RWPE1 (cell line): ENCODE measurements around the gene ACAN.

Experiments used
- CTCF ChIA-PET: fragments of 350-600 bp; sonication (Branson Sonifier 250); formaldehyde crosslinking; extraction: SDS; loops from one replicate; lab custom pipeline; 2021; lab: Yijun Ruan, JAX
- POLR2A ChIA-PET: fragments of 400-600 bp; formaldehyde crosslinking; extraction: SDS; loops from one replicate; lab custom pipeline; 2020; ENCODE audit warnings: antibody characterized with exemption; ENCODE audit not compliant: low non-redundant PET; lab: Yijun Ruan, JAX
- DNase-seq: peaks from one replicate; pipeline ENCODE4 v3.0.0; 2012; ENCODE audit warnings: low spot score
- H3K27ac ChIP-seq: fragments of 450-650 bp; 2 replicates; pipeline ENCODE4 v1.5.1; 2017
- TF ChIP-seq, protein P1 (sequence below): fragments of 450-650 bp; conservative IDR thresholded peaks from 2 replicates; pipeline ENCODE4 v1.5.1; 2017; ENCODE audit warnings: low read depth, mild to moderate bottlenecking

The ACAN gene

DNA sequence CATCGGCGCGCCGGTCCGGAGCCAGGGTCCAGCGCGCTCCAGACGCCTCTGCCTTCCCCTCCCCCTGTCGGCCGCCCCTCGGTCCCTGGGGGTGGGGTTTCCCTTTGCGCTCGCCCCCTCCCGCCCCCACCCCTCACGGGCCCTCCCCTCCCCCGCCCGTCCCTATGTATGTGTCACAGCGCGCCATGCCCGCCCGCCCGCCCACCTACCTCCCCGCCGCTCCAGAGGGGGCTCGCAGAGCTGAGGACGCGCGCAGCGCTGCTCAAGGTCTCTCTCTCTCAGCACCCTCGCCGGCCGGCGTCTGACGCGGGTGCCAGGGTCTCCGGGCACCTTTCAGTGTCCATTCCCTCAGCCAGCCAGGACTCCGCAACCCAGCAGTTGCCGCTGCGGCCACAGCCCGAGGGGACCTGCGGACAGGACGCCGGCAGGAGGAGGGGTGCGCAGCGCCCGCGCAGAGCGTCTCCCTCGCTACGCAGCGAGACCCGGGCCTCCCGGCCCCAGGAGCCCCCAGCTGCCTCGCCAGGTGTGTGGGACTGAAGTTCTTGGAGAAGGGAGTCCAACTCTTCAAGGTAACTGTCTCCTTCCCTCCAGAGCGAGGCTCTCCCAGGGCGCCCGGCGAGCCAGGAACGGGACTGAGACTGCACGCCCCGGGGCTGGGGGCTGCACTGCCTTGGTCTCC is at the start of gene ACAN:
ACAN (plus strand) TSS at position 196 of the 679 bp plus-strand sequence. CDS start 32,771 bp downstream, outside the sequence.
- DNase-seq: no peak
- no peak within 1 kb of the TSS for H3K27ac ChIP-seq
- ChIA-PET CTCF (interaction anchor here (1.1 kb wide), 1 partner anchor 146 kb away, joined by 4 read pairs; no protein-coding TSS in a partner anchor), POLR2A (no interaction called here)
- TF ChIP-seq, protein P1, sequence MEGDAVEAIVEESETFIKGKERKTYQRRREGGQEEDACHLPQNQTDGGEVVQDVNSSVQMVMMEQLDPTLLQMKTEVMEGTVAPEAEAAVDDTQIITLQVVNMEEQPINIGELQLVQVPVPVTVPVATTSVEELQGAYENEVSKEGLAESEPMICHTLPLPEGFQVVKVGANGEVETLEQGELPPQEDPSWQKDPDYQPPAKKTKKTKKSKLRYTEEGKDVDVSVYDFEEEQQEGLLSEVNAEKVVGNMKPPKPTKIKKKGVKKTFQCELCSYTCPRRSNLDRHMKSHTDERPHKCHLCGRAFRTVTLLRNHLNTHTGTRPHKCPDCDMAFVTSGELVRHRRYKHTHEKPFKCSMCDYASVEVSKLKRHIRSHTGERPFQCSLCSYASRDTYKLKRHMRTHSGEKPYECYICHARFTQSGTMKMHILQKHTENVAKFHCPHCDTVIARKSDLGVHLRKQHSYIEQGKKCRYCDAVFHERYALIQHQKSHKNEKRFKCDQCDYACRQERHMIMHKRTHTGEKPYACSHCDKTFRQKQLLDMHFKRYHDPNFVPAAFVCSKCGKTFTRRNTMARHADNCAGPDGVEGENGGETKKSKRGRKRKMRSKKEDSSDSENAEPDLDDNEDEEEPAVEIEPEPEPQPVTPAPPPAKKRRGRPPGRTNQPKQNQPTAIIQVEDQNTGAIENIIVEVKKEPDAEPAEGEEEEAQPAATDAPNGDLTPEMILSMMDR: no peak

DNA sequence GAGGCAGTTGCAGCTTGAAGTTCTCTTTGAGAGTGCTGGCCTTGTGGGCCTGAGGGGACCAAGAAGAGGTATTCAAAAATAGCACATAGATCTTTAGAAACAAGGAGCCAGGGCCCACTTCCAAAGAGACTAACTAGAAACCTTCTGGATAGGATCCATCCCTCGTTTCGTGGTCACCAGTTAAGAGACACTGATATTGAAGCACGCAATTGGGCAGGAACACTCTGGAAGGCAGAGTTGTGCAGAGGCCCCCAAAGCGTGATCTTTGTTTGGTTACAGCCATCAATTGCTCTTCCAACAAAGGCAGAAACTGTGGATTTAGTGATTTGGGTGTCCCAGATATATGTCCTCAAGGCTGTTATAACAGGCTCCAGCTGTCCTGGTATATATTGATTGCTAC is 46.7 kb upstream of the ACAN start:
- CTCF ChIA-PET: no interaction called here
- POLR2A ChIA-PET: no interaction called here
- TF ChIP-seq, protein P1: no peak
- H3K27ac ChIP-seq: no peak overlapping the region
- no peak for DNase-seq

DNA sequence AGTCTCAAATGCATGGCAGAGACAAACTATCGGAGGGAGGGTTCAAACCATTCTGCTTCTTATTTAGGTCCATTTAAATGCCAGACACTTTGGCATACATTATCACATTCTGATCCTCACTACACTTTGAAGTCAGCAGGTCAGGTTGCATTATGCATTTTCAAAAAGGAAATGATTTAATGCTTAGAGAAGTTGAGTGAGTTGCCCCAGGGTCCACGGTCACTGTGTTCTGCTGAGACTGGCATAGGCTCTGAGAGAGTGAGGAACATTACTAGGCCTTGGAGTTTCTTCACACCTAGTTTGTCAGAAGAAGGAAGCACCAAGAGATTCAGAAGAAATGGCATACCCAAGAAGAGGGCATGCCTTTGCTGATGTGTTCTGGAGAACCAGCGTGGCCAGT is 46.3 kb upstream of the ACAN start:
- no peak for DNase-seq
- H3K27ac ChIP-seq: no peak overlapping the region
- POLR2A ChIA-PET: no interaction called here
- TF ChIP-seq, protein P1: no peak
- CTCF ChIA-PET: no interaction called here

DNA sequence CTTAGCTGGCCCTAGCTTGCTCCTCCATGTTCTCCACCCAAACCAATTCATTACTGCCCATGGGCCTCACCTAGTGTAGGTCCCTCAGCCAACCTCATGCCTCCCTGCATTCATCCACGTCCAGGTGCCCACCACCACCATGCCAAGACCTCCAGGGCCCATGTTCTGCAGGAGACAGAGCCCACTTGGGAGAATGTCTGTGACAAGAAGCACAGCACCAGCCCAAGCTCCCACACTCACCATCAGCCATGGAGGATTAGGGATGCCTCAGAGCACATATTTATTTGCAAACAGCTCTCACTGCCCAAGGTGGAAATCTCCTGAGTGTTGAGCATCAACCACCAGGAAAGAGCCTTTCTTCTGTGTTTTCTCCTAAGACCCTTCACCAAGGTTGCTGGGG is 43.4 kb upstream of the ACAN start:
- TF ChIP-seq, protein P1: no peak
- H3K27ac ChIP-seq: no peak overlapping the region
- DNase-seq: no peak
- ChIA-PET POLR2A (no interaction called here), CTCF (no interaction called here)

DNA sequence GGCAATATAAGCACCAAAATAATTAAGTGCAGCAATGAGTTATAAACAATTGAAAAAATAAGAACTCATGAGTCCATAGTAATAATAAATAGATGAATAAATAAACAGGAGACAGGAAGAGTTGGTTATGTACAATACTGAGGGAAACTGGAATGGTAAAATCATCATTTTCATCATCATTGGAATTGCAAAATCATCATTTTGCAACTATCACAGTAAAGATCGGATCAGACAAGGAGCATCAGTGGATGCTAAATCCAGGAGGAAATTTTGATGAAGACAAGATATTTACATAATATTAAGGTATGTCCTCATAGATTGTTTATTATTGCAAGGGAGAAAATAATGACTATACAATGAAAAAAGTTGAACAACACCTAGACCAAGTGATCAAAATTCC is 38.8 kb upstream of the ACAN start:
- TF ChIP-seq, protein P1: no peak
- ChIA-PET CTCF (no interaction called here), POLR2A (no interaction called here)
- DNase-seq: no peak
- H3K27ac ChIP-seq: no peak overlapping the region

DNA sequence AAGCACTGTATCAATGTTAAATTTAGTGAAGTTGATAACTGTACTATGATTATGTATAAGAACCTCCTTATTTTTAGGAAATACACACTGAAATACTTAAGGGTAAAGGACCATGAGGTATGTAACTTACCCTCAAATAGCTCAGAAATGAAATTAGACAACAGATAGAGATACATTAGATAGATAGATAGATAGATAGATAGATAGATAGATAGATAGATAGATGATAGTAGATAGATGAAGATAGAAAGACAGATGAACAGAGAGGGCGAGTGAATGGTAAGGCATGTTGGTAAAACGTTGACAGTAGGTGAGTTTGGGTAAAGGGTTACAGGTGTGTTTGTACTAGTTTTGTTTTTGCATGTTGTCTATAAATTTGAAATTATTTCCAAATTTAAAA is 38.0 kb upstream of the ACAN start:
- no peak for DNase-seq
- ChIA-PET POLR2A (no interaction called here), CTCF (no interaction called here)
- TF ChIP-seq, protein P1: no peak
- no peak overlapping the region for H3K27ac ChIP-seq
